ENCODE results near the gene GRK1.

DNA sequence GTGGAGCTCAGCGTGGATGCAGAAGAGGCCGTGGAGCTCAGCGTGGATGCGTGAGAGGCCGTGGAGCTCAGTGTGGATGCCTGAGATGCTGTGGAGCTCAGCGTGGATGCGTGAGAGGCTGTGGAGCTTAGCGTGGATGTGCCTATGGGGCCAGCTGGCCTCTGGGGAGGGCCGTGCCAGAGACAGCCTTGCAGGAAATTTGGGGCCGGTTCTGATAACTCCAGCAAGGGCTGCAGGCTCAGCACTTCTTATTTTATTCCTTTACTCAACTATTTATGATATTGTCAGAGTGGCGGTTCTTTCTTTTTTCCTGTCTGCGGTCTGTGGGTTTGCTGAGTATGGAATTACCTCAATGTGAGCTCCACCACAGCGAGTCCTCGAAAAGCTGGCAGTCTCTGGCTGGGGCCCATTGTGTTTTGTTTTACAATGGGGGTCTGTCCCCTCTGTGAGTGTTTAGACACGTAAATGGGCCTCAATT lies 74.2 kb downstream of the GRK1 start:
- TF ChIP-seq, protein P1, sequence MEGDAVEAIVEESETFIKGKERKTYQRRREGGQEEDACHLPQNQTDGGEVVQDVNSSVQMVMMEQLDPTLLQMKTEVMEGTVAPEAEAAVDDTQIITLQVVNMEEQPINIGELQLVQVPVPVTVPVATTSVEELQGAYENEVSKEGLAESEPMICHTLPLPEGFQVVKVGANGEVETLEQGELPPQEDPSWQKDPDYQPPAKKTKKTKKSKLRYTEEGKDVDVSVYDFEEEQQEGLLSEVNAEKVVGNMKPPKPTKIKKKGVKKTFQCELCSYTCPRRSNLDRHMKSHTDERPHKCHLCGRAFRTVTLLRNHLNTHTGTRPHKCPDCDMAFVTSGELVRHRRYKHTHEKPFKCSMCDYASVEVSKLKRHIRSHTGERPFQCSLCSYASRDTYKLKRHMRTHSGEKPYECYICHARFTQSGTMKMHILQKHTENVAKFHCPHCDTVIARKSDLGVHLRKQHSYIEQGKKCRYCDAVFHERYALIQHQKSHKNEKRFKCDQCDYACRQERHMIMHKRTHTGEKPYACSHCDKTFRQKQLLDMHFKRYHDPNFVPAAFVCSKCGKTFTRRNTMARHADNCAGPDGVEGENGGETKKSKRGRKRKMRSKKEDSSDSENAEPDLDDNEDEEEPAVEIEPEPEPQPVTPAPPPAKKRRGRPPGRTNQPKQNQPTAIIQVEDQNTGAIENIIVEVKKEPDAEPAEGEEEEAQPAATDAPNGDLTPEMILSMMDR (IDR thresholded peaks at IDR 0.05): no peak
- no peak for TF ChIP-seq POLR2A (IDR thresholded peaks at IDR 0.05)
- TF ChIP-seq POLR2AphosphoS5 (IDR thresholded peaks at IDR 0.05): no peak
- no peak for TF ChIP-seq EP300 (IDR thresholded peaks at IDR 0.05; ENCODE audit: low read depth)
